Measurements from ENCODE around the gene DRD5. TPM values are rescaled to one million over a fixed set of nuclear protein-coding genes. Genes with fewer than 3 reads are reported as not detected.

The DRD5 gene
- total and polyA plus RNA-seq, 10 of the 15 experiments (the other 5 are each of a cell fraction or from before 2014, with no cell fraction given) = not detected

- ATAC-seq (no peak), FAIRE-seq (peak; percentile 83), DNase-seq (ENCODE audit: low read depth, low spot score) (no peak)
- RAD21 ChIA-PET (ENCODE audit: unreplicated experiment) = interaction anchor here (0.7 to 7.3 kb wide), 12 partner anchors 112 to 353 kb away, joined by 3 to 185 read pairs (median 4); no protein-coding TSS in a partner anchor
- H3K4me1 ChIP-seq (ENCODE audit: control insufficient read depth, insufficient read depth, low read length) = no peaks in the 10 kb centered on the region
- in situ Hi-C loops (cut with MboI) = loop anchor here (10.0 kb wide), 1 partner anchor 780 kb away; no protein-coding TSS in a partner anchor
- WGBS (ENCODE audit: insufficient coverage, insufficient replicate concordance, low lambda C conversion rate, missing lambda C conversion rate) = 14% methylated on average over 9 of the region's 9 CpGs
- CTCF ChIA-PET = interaction anchor here (0.6 to 10.7 kb wide), 29 partner anchors 10 to 784 kb away, joined by 3 to 325 read pairs (median 4); no protein-coding TSS in a partner anchor
- H3K4me2 ChIP-seq (ENCODE audit: control insufficient read depth, insufficient read depth) = no peak overlapping the region
- H3K79me2 ChIP-seq (ENCODE audit: control insufficient read depth, insufficient read depth, low read length) = no peaks in the 10 kb centered on the region
- intact Hi-C loops (cut with micrococcal nuclease; ENCODE audit: unreplicated experiment) = loop anchor here (5.0 to 10.0 kb wide), 2 partner anchors 42 to 390 kb away; no protein-coding TSS in a partner anchor
- no peak overlapping the region for H3K27ac ChIP-seq (ENCODE audit: control insufficient read depth, insufficient read depth)
- no peaks in the 10 kb centered on the region for H3K27me3 ChIP-seq (replicated peaks in 1 of 2; ENCODE audit: control insufficient read depth in 2 of 2, insufficient read depth in 2 of 2, low read length in 1 of 2)
- no peak for TF ChIP-seq BCL3 (IDR thresholded peaks at IDR 0.05; ENCODE audit: borderline replicate concordance, insufficient read depth, low read depth, low read length, poor library complexity, severe bottlenecking)
- TF ChIP-seq RAD21 (IDR thresholded peaks at IDR 0.05; ENCODE audit: insufficient read depth, low read depth, low read length) = peak; percentile 56
- peak; percentile 68 for TF ChIP-seq SMC3 (IDR thresholded peaks at IDR 0.05; ENCODE audit: borderline replicate concordance, low read length)
- peak; percentile 44 to 64 (median 54) for TF ChIP-seq CTCF (IDR thresholded peaks at IDR 0.05 in 2 of 3, conservative IDR thresholded peaks at IDR 0.05 in 1 of 3; ENCODE audit: control insufficient read depth in 2 of 3, extremely low read depth in 1 of 3, insufficient read depth in 1 of 3, low read depth in 3 of 3, low read length in 3 of 3)
- H2AFZ ChIP-seq (ENCODE audit: control insufficient read depth, low read depth, low read length) = no peak overlapping the region
- no peaks in the 10 kb centered on the region for H3K36me3 ChIP-seq (ENCODE audit: control insufficient read depth in 2 of 2, insufficient read depth in 2 of 2, low read length in 1 of 2)
- no TSS peak for BruUV-seq (replicated peaks)
- no peaks in the 10 kb centered on the region for H4K20me1 ChIP-seq (ENCODE audit: control insufficient read depth, insufficient read depth)
- H3K9me3 ChIP-seq (replicated peaks; ENCODE audit: control insufficient read depth, insufficient read depth, low read length) = no peaks in the 10 kb centered on the region
- H3K9ac ChIP-seq (ENCODE audit: control insufficient read depth, insufficient read depth, low read length) = no peak overlapping the region
- H3K4me3 ChIP-seq = no peak overlapping the region
- POLR2A ChIA-PET = interaction anchor here (1.2 kb wide), 1 partner anchor 246 kb away, joined by 3 read pairs; no protein-coding TSS in a partner anchor
- SMC1A ChIA-PET (ENCODE audit: uncharacterized antibody, unreplicated experiment) = interaction anchor here (0.6 to 7.7 kb wide), 15 partner anchors 12 to 370 kb away, joined by 3 to 159 read pairs (median 4); no protein-coding TSS in a partner anchor
Observed at GRCh38 chr4:9765091-9765490, 16.3 kb upstream of the DRD5 start.

All from GM12878 (cell line).